Measurements from ENCODE around the gene CALM1.

CALM1 gene

GRCh38 chr14:90453401-90453951, 56.6 kb downstream of the CALM1 start:
- Histone ChIP-seq H3K4me3 (no peak overlapping the region), H3K27ac (no peak overlapping the region), H3K9ac (ENCODE audit: insufficient read length) (no peak overlapping the region), H3K36me3 (ENCODE audit: insufficient read depth, low read length) (no peaks in the 10 kb centered on the region), H3K9me3 (ENCODE audit: low read depth, low read length) (no peaks in the 10 kb centered on the region)
- DNase-seq (ENCODE audit: low read depth, low spot score): no peak
- no peak for TF ChIP-seq FOXP2 (optimal IDR thresholded peaks at IDR 0.05; ENCODE audit: control extremely low read depth, extremely low read length, insufficient read depth)
- TF ChIP-seq EZH2 (IDR thresholded peaks at IDR 0.05): no peak
- no peak for TF ChIP-seq POLR2AphosphoS5 (IDR thresholded peaks at IDR 0.05; ENCODE audit: borderline replicate concordance, low read depth, low read length)

- no peak for TF ChIP-seq FOXP2 (optimal IDR thresholded peaks at IDR 0.05; ENCODE audit: control extremely low read depth, extremely low read length, insufficient read depth)
- TF ChIP-seq EZH2 (IDR thresholded peaks at IDR 0.05): no peak
- TF ChIP-seq POLR2AphosphoS5 (IDR thresholded peaks at IDR 0.05; ENCODE audit: borderline replicate concordance, low read depth, low read length): no peak
- Histone ChIP-seq H3K9ac (ENCODE audit: insufficient read length) (no peak overlapping the region), H3K4me3 (no peak overlapping the region), H3K36me3 (ENCODE audit: insufficient read depth, low read length) (no peaks in the 10 kb centered on the region), H3K27ac (no peak overlapping the region), H3K9me3 (ENCODE audit: low read depth, low read length) (no peaks in the 10 kb centered on the region)
- DNase-seq (ENCODE audit: low read depth, low spot score): no peak
Measured at GRCh38 chr14:90454041-90455000, 57.5 kb downstream of the CALM1 start.

DNA sequence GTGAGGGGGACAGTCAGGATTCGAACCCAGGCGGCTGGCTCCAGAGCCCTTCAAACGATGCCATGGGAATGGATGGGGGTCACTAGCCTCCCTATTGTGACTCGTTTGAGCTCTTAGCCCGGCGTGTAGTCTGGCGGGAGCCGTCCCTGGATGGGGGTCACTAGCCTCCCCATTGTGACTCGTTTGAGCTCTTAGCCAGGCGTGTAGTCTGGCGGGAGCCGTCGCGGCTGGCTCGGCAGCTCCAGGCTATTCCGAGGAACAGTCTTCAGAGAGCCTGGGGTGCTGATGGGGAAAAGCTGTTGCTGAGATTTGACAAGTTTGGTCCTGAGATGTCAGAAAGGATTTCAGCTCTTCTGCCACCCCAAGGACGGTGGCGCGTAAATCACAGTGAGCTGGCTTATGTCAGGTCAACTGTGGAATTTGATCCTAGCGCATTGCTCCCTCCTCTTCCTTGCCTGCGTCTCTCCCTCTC, 58.3 kb downstream of the CALM1 start:
- Histone ChIP-seq H3K4me3 (no peak overlapping the region), H3K36me3 (ENCODE audit: insufficient read depth, low read length) (no peaks in the 10 kb centered on the region), H3K9ac (ENCODE audit: insufficient read length) (no peak overlapping the region), H3K9me3 (ENCODE audit: low read depth, low read length) (no peaks in the 10 kb centered on the region), H3K27ac (no peak overlapping the region)
- TF ChIP-seq POLR2AphosphoS5 (IDR thresholded peaks at IDR 0.05; ENCODE audit: borderline replicate concordance, low read depth, low read length) (no peak), EZH2 (IDR thresholded peaks at IDR 0.05) (no peak), FOXP2 (optimal IDR thresholded peaks at IDR 0.05; ENCODE audit: control extremely low read depth, extremely low read length, insufficient read depth) (no peak)
- no peak for DNase-seq (ENCODE audit: low read depth, low spot score)

DNA sequence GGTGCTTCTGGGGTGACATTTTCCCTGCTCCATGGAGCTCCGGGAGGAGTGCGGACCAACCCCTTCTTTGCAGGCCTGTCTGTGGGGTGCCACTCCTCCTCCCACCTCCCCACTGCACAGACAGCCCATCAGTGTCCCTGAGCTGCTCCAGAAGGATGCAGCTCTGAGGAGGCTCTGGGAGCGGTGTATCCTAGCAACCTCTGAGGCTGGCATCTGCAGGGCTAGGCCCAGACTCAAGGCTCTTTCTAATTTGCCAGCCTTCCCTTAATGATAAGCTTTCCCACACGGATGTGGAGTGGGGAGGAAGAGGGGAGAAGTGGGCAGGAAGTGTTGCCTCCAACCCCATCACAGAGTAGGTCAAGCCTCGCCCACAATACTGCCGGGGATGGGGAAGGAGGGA, 59.7 kb downstream of the CALM1 start:
- no peak overlapping the region for H3K9ac ChIP-seq (ENCODE audit: insufficient read length)
- no peaks in the 10 kb centered on the region for H3K9me3 ChIP-seq (ENCODE audit: low read depth, low read length)
- TF ChIP-seq POLR2AphosphoS5 (IDR thresholded peaks at IDR 0.05; ENCODE audit: borderline replicate concordance, low read depth, low read length) (no peak), FOXP2 (optimal IDR thresholded peaks at IDR 0.05; ENCODE audit: control extremely low read depth, extremely low read length, insufficient read depth) (no peak), EZH2 (IDR thresholded peaks at IDR 0.05) (no peak)
- no peaks in the 10 kb centered on the region for H3K36me3 ChIP-seq (ENCODE audit: insufficient read depth, low read length)
- no peak overlapping the region for H3K4me3 ChIP-seq
- H3K27ac ChIP-seq: no peak overlapping the region
- no peak for DNase-seq (ENCODE audit: low read depth, low spot score)

GRCh38 chr14:90457186-90457585, 60.4 kb downstream of the CALM1 start:
- no peak overlapping the region for H3K4me3 ChIP-seq
- no peak for DNase-seq (ENCODE audit: low read depth, low spot score)
- TF ChIP-seq POLR2AphosphoS5 (IDR thresholded peaks at IDR 0.05; ENCODE audit: borderline replicate concordance, low read depth, low read length) (no peak), EZH2 (IDR thresholded peaks at IDR 0.05) (no peak), FOXP2 (optimal IDR thresholded peaks at IDR 0.05; ENCODE audit: control extremely low read depth, extremely low read length, insufficient read depth) (no peak)
- no peaks in the 10 kb centered on the region for H3K36me3 ChIP-seq (ENCODE audit: insufficient read depth, low read length)
- H3K27ac ChIP-seq: no peak overlapping the region
- H3K9me3 ChIP-seq (ENCODE audit: low read depth, low read length): no peaks in the 10 kb centered on the region
- no peak overlapping the region for H3K9ac ChIP-seq (ENCODE audit: insufficient read length)
